MM.1S (cell line): ENCODE measurements around the gene CD151.

ENCODE experiments used
- EZH2 ChIP-seq: fragments of 300-600 bp; sonication (generic); optimal IDR thresholded peaks from 2 replicates; pipeline ENCODE3; 2017; ENCODE audit warnings: low read depth, mild to moderate bottlenecking, antibody characterized with exemption, low read length, mixed read lengths
- EZH2phosphoT487 ChIP-seq: fragments of 300-600 bp; sonication (generic); IDR thresholded peaks from 2 replicates; pipeline ENCODE4 v1.6.1; 2018; ENCODE audit warnings: antibody characterized with exemption, low read length
- TF ChIP-seq, protein P1 (sequence below): fragments of 300-600 bp; sonication (generic); IDR thresholded peaks from 2 replicates; pipeline ENCODE4 v1.5.1; 2016; ENCODE audit warnings: antibody characterized with exemption, low read length, mixed read lengths

DNA sequence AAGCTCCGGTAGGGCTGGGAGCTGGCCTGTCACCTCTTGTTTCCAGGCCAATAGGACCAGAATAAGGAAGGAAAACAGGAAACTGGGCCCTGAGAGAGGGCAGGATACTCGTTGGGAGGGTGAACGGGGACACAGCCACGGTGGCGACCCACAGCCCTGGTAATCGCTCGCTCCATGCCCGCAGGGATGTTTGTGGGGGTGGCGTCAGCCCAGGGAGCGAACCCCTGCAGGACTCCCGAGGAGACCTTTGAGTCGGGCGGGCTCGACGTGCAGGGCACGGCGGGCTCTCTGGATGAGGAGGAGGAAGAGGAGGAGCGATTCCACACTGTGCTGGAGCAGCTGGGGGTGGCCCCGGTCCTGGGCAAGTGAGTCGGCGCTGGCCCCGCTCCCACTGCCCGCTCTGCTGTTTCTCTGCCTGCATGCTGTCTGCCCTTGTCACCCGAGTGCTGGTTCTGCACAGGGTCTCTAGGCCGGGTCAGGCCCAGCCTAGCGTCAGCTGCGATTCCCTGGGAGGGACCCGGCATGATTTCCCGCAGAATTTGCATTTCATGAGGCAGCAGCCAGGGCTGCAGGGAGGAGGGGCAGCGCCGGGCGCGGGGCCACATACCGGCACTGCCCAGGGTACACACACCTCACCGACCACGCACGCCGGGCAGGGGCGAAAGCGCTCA lies 3.4 kb upstream of the CD151 start:
- TF ChIP-seq, protein P1, sequence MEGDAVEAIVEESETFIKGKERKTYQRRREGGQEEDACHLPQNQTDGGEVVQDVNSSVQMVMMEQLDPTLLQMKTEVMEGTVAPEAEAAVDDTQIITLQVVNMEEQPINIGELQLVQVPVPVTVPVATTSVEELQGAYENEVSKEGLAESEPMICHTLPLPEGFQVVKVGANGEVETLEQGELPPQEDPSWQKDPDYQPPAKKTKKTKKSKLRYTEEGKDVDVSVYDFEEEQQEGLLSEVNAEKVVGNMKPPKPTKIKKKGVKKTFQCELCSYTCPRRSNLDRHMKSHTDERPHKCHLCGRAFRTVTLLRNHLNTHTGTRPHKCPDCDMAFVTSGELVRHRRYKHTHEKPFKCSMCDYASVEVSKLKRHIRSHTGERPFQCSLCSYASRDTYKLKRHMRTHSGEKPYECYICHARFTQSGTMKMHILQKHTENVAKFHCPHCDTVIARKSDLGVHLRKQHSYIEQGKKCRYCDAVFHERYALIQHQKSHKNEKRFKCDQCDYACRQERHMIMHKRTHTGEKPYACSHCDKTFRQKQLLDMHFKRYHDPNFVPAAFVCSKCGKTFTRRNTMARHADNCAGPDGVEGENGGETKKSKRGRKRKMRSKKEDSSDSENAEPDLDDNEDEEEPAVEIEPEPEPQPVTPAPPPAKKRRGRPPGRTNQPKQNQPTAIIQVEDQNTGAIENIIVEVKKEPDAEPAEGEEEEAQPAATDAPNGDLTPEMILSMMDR, result no peak
- no peak for TF ChIP-seq EZH2phosphoT487
- no peak for TF ChIP-seq EZH2
